Measurements from ENCODE around the gene DECR2.

GRCh38 chr16:396199-396598 is 5.5 kb upstream of the DECR2 start:
- TF ChIP-seq ZNF184 (tag by site-specific recombination; IDR thresholded peaks at IDR 0.05), result no peak
- no peak for TF ChIP-seq CTCF (tag by site-specific recombination; IDR thresholded peaks at IDR 0.05)
- no peak for TF ChIP-seq TCF7L2 (IDR thresholded peaks at IDR 0.05; ENCODE audit: borderline replicate concordance, low read depth, low read length)
- TF ChIP-seq ZNF580 (tag by site-specific recombination; IDR thresholded peaks at IDR 0.05), result no peak
- TF ChIP-seq PATZ1 (tag by site-specific recombination; IDR thresholded peaks at IDR 0.05), result no peak
- TF ChIP-seq ZNF266 (tag by site-specific recombination; IDR thresholded peaks at IDR 0.05; ENCODE audit: low read depth), result no peak
